Renal pelvis (tissue), 12 donors: ENCODE measurements around the gene USP30. TPM values are rescaled to one million over a fixed set of nuclear protein-coding genes. Genes with fewer than 3 reads are reported as not detected.
"Not testable (repeated sequence)": the region's sequence is repeated elsewhere in the genome, so short reads cannot be mapped to it uniquely, and the experiment has no call there.

Source experiments
- DNase-seq: peaks from one replicate; pipeline ENCODE4 v3.0.0-alpha.2; 2013
- long read RNA-seq, 16 experiments: transcript quantifications; one replicate each; lab custom pipeline, GENCODE V29; 2026
- polyA plus RNA-seq, 3 donors: library from polyadenylated mRNA; unstranded; fragments of 120-200 nt; gene quantifications; one replicate each; pipeline ENCODE4 v1.2.1, GENCODE V29; 2013; ENCODE audit not compliant: insufficient read length in 3 of 3

The USP30 gene, protein sequence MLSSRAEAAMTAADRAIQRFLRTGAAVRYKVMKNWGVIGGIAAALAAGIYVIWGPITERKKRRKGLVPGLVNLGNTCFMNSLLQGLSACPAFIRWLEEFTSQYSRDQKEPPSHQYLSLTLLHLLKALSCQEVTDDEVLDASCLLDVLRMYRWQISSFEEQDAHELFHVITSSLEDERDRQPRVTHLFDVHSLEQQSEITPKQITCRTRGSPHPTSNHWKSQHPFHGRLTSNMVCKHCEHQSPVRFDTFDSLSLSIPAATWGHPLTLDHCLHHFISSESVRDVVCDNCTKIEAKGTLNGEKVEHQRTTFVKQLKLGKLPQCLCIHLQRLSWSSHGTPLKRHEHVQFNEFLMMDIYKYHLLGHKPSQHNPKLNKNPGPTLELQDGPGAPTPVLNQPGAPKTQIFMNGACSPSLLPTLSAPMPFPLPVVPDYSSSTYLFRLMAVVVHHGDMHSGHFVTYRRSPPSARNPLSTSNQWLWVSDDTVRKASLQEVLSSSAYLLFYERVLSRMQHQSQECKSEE
- polyA plus RNA-seq, result 10 to 100 TPM; 22.3 to 26.8 (median 26.2) TPM
- long read RNA-seq, donor 1, partial matches to known transcripts, result 43 of 59 reads
- long read RNA-seq, donor 1, other reads (novel, unspliced or antisense), result 12 of 59 reads
- long read RNA-seq, donor 2, partial matches to known transcripts, result 8 of 55 reads
- long read RNA-seq, donor 2, other reads (novel, unspliced or antisense), result 44 of 55 reads
- long read RNA-seq, donor 3, partial matches to known transcripts, result 0 of 2 reads
- long read RNA-seq, donor 3, other reads (novel, unspliced or antisense), result 0 of 2 reads
- long read RNA-seq, donor 4, partial matches to known transcripts, result 0 of 2 reads
- long read RNA-seq, donor 4, other reads (novel, unspliced or antisense), result 0 of 2 reads
- long read RNA-seq, donor 5, partial matches to known transcripts, result 0 of 1 reads
- long read RNA-seq, donor 5, other reads (novel, unspliced or antisense), result 0 of 1 reads
- long read RNA-seq, donor 6, partial matches to known transcripts, result 13 of 16 reads
- long read RNA-seq, donor 6, other reads (novel, unspliced or antisense), result 0 of 16 reads
- long read RNA-seq, donor 7, partial matches to known transcripts, result 0 of 4 reads
- long read RNA-seq, donor 7, other reads (novel, unspliced or antisense), result 0 of 4 reads
- long read RNA-seq, donor 8, partial matches to known transcripts, result 0 of 2 reads
- long read RNA-seq, donor 8, other reads (novel, unspliced or antisense), result 0 of 2 reads
- long read RNA-seq, donor 9, transcript USP30-201 (13 exons, 3,742 nt), result major isoform, 5 of 5 reads
- long read RNA-seq, donor 9, partial matches to known transcripts, result 0 of 5 reads
- long read RNA-seq, donor 9, other reads (novel, unspliced or antisense), result 0 of 5 reads
- long read RNA-seq, donor 10, partial matches to known transcripts, result 28 of 49 reads
- long read RNA-seq, donor 10, other reads (novel, unspliced or antisense), result 21 of 49 reads
- long read RNA-seq, donor 11, partial matches to known transcripts, result 0 of 3 reads
- long read RNA-seq, donor 11, other reads (novel, unspliced or antisense), result 0 of 3 reads
- long read RNA-seq, donor 12, partial matches to known transcripts, result 29 of 33 reads
- long read RNA-seq, donor 12, other reads (novel, unspliced or antisense), result 0 of 33 reads
- long read RNA-seq, donor 13, partial matches to known transcripts, result 0 of 1 reads
- long read RNA-seq, donor 13, other reads (novel, unspliced or antisense), result 0 of 1 reads
- long read RNA-seq, donor 14, result 0 reads
- long read RNA-seq, donor 15, transcript USP30-201 (13 exons, 3,742 nt), result major isoform, 5 of 8 reads
- long read RNA-seq, donor 15, partial matches to known transcripts, result 0 of 8 reads
- long read RNA-seq, donor 15, other reads (novel, unspliced or antisense), result 0 of 8 reads
- long read RNA-seq, donor 16, partial matches to known transcripts, result 18 of 21 reads
- long read RNA-seq, donor 16, other reads (novel, unspliced or antisense), result 0 of 21 reads

DNA sequence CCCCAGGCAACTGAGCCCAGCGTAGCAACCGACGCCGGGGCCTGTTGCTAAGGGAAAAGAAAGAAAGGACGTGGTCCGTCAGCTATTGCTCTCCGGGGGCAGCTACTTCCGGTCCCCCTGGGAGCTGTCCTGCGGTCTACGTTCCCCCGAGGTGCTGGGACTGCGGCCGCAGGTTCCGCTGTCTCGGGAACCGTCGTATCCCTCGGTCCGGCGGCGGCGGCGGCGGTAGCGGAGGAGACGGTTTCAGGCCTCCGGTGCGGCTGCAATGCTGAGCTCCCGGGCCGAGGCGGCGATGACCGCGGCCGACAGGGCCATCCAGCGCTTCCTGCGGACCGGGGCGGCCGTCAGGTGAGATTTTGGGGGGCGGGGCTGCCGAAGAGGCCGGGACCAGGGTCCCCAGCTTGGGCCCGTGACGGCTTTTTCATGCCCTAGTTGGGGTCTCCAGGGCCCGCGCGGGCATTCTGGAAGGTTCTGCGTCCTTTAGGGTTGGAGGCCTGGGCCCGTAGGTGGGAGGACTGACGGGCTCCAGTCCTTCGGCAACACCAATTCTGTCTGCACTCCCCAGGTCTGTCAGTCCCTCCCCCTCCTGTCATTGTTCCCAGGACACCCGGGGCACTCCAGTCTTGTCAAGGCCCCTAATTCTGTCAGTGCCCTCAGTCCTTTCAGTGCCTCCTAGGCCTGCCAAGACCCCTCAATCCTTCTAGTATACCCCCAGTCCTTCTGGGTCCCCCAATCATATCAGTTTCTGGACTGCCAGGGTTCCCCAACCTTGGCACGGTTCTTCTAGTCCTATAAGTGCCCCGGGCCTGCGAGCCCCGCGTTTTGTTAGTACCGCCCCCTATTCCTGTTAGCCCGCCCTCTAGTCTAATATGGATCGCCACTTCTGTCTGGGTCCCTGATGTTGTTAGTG is at the start of gene USP30:
TSS of gene USP30 (plus strand) at position 163 of the 910 bp plus-strand sequence. CDS start at position 266, 103 bp downstream.
- peak; percentile 87 for DNase-seq

DNA sequence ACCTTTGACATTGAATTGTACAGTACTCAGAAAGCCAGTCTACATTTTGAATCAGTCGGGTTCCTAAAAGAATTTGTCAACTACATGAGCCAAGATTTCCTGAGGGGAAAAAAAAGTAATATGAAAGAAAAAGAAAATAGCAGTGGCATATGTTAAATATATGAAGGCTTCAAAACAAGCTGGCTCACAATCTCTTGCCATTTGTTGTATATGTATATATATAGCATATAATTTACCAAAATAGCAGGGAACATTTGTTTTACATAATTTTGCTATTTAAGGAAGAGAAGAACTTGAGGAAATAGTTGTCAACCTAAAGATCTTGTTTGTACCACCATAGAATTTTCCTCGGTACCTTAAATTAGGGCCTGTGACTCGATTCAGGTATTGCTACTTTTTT is 48.4 kb upstream of the USP30 start:
- DNase-seq, result no peak

GRCh38 chr12:109009766-109010165 is 42.6 kb upstream of the USP30 start:
- no peak for DNase-seq

- DNase-seq, result no peak
Measured at GRCh38 chr12:109010259-109010658, 42.1 kb upstream of the USP30 start.

DNA sequence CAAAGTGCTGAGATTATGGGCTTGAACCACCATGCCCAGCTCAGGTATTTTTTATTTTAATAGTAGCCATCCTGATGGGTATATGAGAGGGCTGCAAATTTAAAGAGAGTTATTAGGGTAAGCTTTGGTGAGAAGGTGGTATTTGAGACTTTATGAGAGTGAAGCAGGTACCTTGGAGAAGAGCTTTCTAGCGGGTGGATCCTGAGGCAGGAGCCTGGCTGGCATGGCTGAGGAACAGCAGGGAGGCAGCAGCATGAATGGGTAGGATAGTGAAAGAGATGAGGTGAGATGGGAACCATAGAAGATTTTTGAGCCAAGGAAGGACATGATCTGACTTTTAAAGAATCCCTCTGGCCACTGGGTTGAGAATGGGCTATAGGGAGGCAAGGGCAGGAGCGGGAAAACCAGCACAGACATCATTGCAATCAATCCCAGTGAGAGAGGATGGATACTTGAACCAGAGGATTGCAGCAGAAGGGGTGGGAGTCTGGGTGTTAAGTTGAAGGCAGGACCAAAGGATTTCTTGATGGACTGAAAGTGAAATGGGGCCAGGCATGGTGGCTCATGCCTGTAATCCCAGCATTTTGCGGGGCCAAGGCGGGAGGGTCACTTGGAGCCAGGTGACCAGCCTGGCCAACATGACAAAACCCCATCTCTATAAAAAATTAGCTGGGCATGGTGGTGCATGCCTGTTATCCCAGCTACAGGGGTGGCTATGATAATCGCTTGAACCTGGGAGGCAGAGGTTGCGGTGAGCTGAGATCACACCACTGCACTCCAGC is 37.2 kb upstream of the USP30 start:
- no peak for DNase-seq

- no peak for DNase-seq
Measured at GRCh38 chr12:109016016-109016415, 36.4 kb upstream of the USP30 start.

DNA sequence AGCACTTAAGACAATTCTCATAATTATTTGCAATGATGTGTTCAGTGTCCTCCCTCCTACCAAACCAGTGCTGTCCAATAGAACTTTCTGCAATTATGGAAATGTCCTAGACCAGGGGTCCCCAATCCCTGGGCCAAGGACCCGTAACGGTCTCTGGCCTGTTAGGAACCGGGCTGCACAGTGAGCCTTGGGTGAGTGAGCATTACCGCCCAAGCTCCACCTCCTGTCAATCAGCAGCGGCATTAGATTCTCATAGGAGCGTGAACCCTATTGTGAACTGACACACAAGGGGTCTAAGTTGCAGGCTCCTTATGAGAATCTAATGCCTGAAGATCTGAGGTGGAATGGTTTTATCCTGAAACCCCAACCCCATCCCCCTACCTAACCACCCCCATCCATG is 35.4 kb upstream of the USP30 start:
- DNase-seq, result no peak

GRCh38 chr12:109018296-109018695 is 34.1 kb upstream of the USP30 start:
- DNase-seq, result no peak

GRCh38 chr12:109020146-109020795 is 32.1 kb upstream of the USP30 start:
- no peak for DNase-seq

GRCh38 chr12:109020796-109021380 is 31.5 kb upstream of the USP30 start, which contains the start of gene SVOP:
SVOP (minus strand) TSS chr12:109021068; CDS start chr12:109020868, 200 bp downstream.
- DNase-seq, result peak; percentile 92

- DNase-seq, result no peak
Measured at GRCh38 chr12:109027767-109028166, 24.6 kb upstream of the USP30 start.

GRCh38 chr12:109028624-109029023 is 23.8 kb upstream of the USP30 start:
- DNase-seq, result not testable (repeated sequence)

DNA sequence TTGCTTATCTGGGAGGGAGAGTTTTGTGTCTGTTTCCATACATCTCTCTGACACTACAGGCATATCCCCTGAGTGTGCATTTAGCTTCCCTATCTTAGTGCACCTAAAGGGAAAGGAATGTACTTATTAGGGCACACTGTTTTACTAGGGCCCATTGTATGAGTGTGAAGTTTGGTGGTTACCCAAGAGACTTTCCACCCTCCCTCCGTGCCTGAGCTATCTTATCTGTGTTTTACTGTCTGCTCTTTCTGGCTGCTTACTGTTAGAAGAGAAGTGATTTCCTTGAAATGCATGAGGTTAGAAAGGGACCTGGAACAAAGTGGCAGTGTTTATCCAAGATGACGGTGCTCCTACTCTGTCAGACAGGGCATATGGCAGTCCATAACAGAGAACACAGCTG is 23.0 kb upstream of the USP30 start:
- no peak for DNase-seq

GRCh38 chr12:109033239-109034196 is 18.9 kb upstream of the USP30 start:
- DNase-seq, result no peak

GRCh38 chr12:109036975-109037374 is 15.4 kb upstream of the USP30 start:
- DNase-seq, result no peak

GRCh38 chr12:109044241-109044640 is 8.1 kb upstream of the USP30 start:
- no peak for DNase-seq
